Gastrocnemius medialis (tissue), 4 donors: ENCODE data around the gene PDIA6.

ENCODE experiments used
- POLR2A ChIP-seq, 2 donors: fragments of 450-650 bp; IDR thresholded peaks; one replicate each; pipeline ENCODE4 v1.6.1; 2017; ENCODE audit warnings: antibody characterized with exemption in 2 of 2, mild to moderate bottlenecking in 2 of 2, moderate library complexity in 2 of 2
- TF ChIP-seq, protein P1 (sequence below), 5 experiments: fragments of 450-650 bp in 3 of 5; fragments of 200-600 bp in 2 of 5; sonication (generic) in 2 of 5; IDR thresholded peaks in 4 of 5; conservative IDR thresholded peaks in 1 of 5; 1 replicate in 4 of 5; 2 replicates in 1 of 5; pipeline ENCODE4 v1.5.1; 2016 to 2019; ENCODE audit warnings: antibody characterized with exemption in 5 of 5, mild to moderate bottlenecking in 3 of 5, moderate library complexity in 3 of 5

GRCh38 chr2:10814571-10815331 is 2.2 kb upstream of the PDIA6 start:
- no peak for TF ChIP-seq POLR2A (IDR thresholded peaks at IDR 0.05)
- TF ChIP-seq, protein P1, sequence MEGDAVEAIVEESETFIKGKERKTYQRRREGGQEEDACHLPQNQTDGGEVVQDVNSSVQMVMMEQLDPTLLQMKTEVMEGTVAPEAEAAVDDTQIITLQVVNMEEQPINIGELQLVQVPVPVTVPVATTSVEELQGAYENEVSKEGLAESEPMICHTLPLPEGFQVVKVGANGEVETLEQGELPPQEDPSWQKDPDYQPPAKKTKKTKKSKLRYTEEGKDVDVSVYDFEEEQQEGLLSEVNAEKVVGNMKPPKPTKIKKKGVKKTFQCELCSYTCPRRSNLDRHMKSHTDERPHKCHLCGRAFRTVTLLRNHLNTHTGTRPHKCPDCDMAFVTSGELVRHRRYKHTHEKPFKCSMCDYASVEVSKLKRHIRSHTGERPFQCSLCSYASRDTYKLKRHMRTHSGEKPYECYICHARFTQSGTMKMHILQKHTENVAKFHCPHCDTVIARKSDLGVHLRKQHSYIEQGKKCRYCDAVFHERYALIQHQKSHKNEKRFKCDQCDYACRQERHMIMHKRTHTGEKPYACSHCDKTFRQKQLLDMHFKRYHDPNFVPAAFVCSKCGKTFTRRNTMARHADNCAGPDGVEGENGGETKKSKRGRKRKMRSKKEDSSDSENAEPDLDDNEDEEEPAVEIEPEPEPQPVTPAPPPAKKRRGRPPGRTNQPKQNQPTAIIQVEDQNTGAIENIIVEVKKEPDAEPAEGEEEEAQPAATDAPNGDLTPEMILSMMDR (IDR thresholded peaks at IDR 0.05 in 4 of 5, conservative IDR thresholded peaks at IDR 0.05 in 1 of 5), result no peak
